Fibroblast of lung (primary cell): ENCODE measurements around the gene METAP2. TPM values are rescaled to one million over a fixed set of nuclear protein-coding genes. Genes with fewer than 3 reads are reported as not detected.

Experiments
- DNase-seq, 2 donors: peaks; one replicate each; pipeline versions ENCODE4 v3.0.0 to v3.0.0-alpha.2; 2010; ENCODE audit warnings: low read depth in 2 of 2
- H2AFZ ChIP-seq: 2 replicates; pipeline ENCODE4 v1.5.1; 2012; ENCODE audit warnings: low read length, control low read depth, inconsistent platforms
- H3K27ac ChIP-seq: 2 replicates; pipeline ENCODE4 v1.5.1; 2011; ENCODE audit warnings: low read length, control low read depth; ENCODE audit not compliant: insufficient read depth
- H3K27me3 ChIP-seq: 2 replicates; pipeline ENCODE4 v1.5.1; 2011; ENCODE audit warnings: mild to moderate bottlenecking, low read length; ENCODE audit not compliant: control insufficient read depth, insufficient read depth
- H3K36me3 ChIP-seq: 2 replicates; pipeline ENCODE4 v1.5.1; 2011; ENCODE audit warnings: low read length; ENCODE audit not compliant: control insufficient read depth, insufficient read depth
- H3K4me1 ChIP-seq: 2 replicates; pipeline ENCODE4 v1.5.1; 2011; ENCODE audit warnings: low read length; ENCODE audit not compliant: control insufficient read depth, insufficient read depth; ENCODE audit errors: extremely low read depth
- H3K4me2 ChIP-seq: 2 replicates; pipeline ENCODE4 v1.5.1; 2011; ENCODE audit warnings: low read length, control low read depth; ENCODE audit not compliant: insufficient read depth; ENCODE audit errors: extremely low read depth
- H3K4me3 ChIP-seq, 4 experiments: fragments of 200-600 bp in 1 of 4; sonication (generic) in 1 of 4; replicated peaks in 1 of 4; 2 replicates each; pipeline ENCODE4 v1.5.1; 2011 to 2016; ENCODE audit warnings: low read length in 4 of 4, low read depth in 3 of 4, mild to moderate bottlenecking in 3 of 4, control low read depth in 2 of 4, inconsistent platforms in 1 of 4, mixed read lengths in 1 of 4; ENCODE audit not compliant: insufficient read depth in 1 of 4; ENCODE audit errors: control extremely low read depth in 1 of 4
- H3K79me2 ChIP-seq: 2 replicates; pipeline ENCODE4 v1.5.1; 2012; ENCODE audit warnings: mild to moderate bottlenecking, low read length, inconsistent platforms; ENCODE audit not compliant: control insufficient read depth, insufficient read depth
- H3K9ac ChIP-seq: 2 replicates; pipeline ENCODE4 v1.5.1; 2011; ENCODE audit warnings: mild to moderate bottlenecking, low read length, control low read depth; ENCODE audit not compliant: insufficient read depth
- H3K9me3 ChIP-seq: 2 replicates; pipeline ENCODE4 v1.5.1; 2012; ENCODE audit warnings: low read depth, low read length; ENCODE audit not compliant: control insufficient read depth, insufficient read depth
- H4K20me1 ChIP-seq: 2 replicates; pipeline ENCODE4 v1.5.1; 2011; ENCODE audit warnings: low read length; ENCODE audit not compliant: control insufficient read depth, insufficient read depth; ENCODE audit errors: extremely low read depth
- CTCF ChIP-seq, 2 donors: IDR thresholded peaks in 1 of 2; conservative IDR thresholded peaks in 1 of 2; 1 replicate in 1 of 2; 2 replicates in 1 of 2; pipeline ENCODE4 v1.5.1; 2011 to 2012; ENCODE audit warnings: low read length in 2 of 2, control low read depth in 1 of 2, inconsistent platforms in 1 of 2, low read depth in 1 of 2, mild to moderate bottlenecking in 1 of 2
- EZH2 ChIP-seq: IDR thresholded peaks from 2 replicates; pipeline ENCODE4 v1.5.1; 2012; ENCODE audit warnings: low read length, control low read depth, mild to moderate bottlenecking; ENCODE audit errors: missing control alignments
- polyA plus RNA-seq, 2 donors: library from polyadenylated mRNA; depleted of rRNA in 1 of 2; stranded (reverse) in 1 of 2; unstranded in 1 of 2; fragments of >200 nt; gene quantifications; 2 replicates each; pipeline ENCODE4 v1.2.1, GENCODE V29; 2011 to 2012; ENCODE audit warnings: missing spikeins in 1 of 2
- total RNA-seq: library from RNA; depleted of rRNA; stranded (reverse); fragments of >200 nt; gene quantifications from 2 replicates; pipeline ENCODE4 v1.2.1, GENCODE V29; 2014

METAP2 gene
- total and polyA plus RNA-seq, 2 donors (not counting 1 experiment from before 2014, with no cell fraction given), result 78.9 to 113 TPM

- Histone ChIP-seq H3K27me3 (no peaks in the 10 kb centered on the region), H3K4me1 (peaks cover 3% of the 10 kb centered on the region), H3K4me3 (no peak overlapping the region), H3K9ac (no peak overlapping the region), H3K4me2 (no peak overlapping the region), H3K79me2 (no peaks in the 10 kb centered on the region), H3K9me3 (no peaks in the 10 kb centered on the region), H3K27ac (no peak overlapping the region), H4K20me1 (no peaks in the 10 kb centered on the region), H2AFZ (no peak overlapping the region), H3K36me3 (no peaks in the 10 kb centered on the region)
- TF ChIP-seq CTCF (conservative IDR thresholded peaks at IDR 0.05 in 1 of 2, IDR thresholded peaks at IDR 0.05 in 1 of 2; ENCODE audit: low read depth in 1 of 2, low read length in 2 of 2), result no peak
- TF ChIP-seq EZH2, result no peak
- DNase-seq, result no peak
Measured at GRCh38 chr12:95538006-95538405, 64.1 kb downstream of the METAP2 start.

- Histone ChIP-seq H4K20me1 (no peaks in the 10 kb centered on the region), H3K36me3 (no peaks in the 10 kb centered on the region), H3K4me3 (no peak overlapping the region), H3K9ac (no peak overlapping the region), H3K27ac (no peak overlapping the region), H3K4me1 (peaks cover 3% of the 10 kb centered on the region), H3K9me3 (no peaks in the 10 kb centered on the region), H3K79me2 (no peaks in the 10 kb centered on the region), H3K27me3 (no peaks in the 10 kb centered on the region), H3K4me2 (no peak overlapping the region), H2AFZ (no peak overlapping the region)
- DNase-seq, result no peak
- TF ChIP-seq CTCF (conservative IDR thresholded peaks at IDR 0.05 in 1 of 2, IDR thresholded peaks at IDR 0.05 in 1 of 2; ENCODE audit: low read depth in 1 of 2, low read length in 2 of 2) (no peak), EZH2 (no peak)
Measured at GRCh38 chr12:95538656-95539055, 64.7 kb downstream of the METAP2 start.

GRCh38 chr12:95541436-95541835 lies 67.5 kb downstream of the METAP2 start:
- Histone ChIP-seq H3K79me2 (peaks cover 6% of the 10 kb centered on the region), H3K27me3 (no peaks in the 10 kb centered on the region), H2AFZ (no peak overlapping the region), H4K20me1 (no peaks in the 10 kb centered on the region), H3K4me3 (no peak overlapping the region), H3K27ac (no peak overlapping the region), H3K4me2 (no peak overlapping the region), H3K9ac (no peak overlapping the region), H3K9me3 (no peaks in the 10 kb centered on the region), H3K4me1 (peaks cover 3% of the 10 kb centered on the region), H3K36me3 (no peaks in the 10 kb centered on the region)
- DNase-seq, result no peak
- TF ChIP-seq EZH2 (no peak), CTCF (conservative IDR thresholded peaks at IDR 0.05 in 1 of 2, IDR thresholded peaks at IDR 0.05 in 1 of 2; ENCODE audit: low read depth in 1 of 2, low read length in 2 of 2) (no peak)
